HT-29 (cell line): ENCODE measurements around the gene PPIP5K2. TPM values are rescaled to one million over a fixed set of nuclear protein-coding genes. Genes with fewer than 3 reads are reported as not detected.
"Not testable (repeated sequence)": the region's sequence is repeated elsewhere in the genome, so short reads cannot be mapped to it uniquely, and the experiment has no call there.

ENCODE experiments used
- DNase-seq: peaks from one replicate; pipeline ENCODE4 v3.0.0-alpha.2; 2015; ENCODE audit warnings: low spot score
- total RNA-seq: library from RNA; depleted of rRNA; stranded (reverse); fragments of >200 nt; shearing (Covaris generic); gene quantifications from 2 replicates; pipeline ENCODE4 v1.2.3, GENCODE V29; 2014

The PPIP5K2 gene
- total RNA-seq, 1 experiment from 2014 or later, result 11.0 TPM

DNA sequence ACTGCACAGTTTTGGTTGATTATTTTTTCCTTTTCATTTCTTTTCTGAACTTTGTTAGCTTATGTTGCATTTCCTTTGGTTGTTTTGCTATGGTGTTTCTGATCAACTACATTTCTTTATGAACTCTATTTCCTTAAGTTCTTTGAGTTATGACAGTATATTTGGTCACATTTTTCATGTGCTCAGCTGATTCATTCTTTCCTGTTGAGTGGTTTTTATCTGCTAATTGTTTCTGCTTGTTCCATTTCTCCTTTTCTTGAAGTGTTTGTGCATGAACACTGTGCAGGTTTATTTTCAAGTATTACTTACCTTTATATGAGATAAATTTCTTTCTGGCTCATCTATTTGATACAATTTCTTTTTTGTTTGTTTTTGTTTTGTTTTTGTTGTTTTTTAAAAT is 87.6 kb downstream of the PPIP5K2 start:
- no peak for DNase-seq

DNA sequence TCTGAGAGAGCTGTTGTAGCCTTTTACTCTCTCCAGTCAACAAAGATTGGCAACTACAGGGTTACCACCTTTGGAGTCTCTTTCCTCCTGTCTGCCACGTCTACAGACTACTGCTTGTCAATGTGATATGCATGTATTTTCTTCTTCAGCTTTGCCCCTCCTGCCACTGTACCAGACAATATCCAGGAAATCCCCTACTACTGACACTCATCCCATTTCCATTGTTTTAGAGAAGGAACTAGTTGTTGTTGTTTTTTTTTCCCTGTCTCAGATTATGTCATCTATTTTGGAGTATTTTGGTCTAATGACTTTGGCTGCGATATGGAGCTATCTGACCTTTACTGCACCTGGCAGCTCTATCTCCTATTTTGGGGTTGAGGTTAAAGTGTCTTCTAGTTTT is 88.4 kb downstream of the PPIP5K2 start:
- no peak for DNase-seq

DNA sequence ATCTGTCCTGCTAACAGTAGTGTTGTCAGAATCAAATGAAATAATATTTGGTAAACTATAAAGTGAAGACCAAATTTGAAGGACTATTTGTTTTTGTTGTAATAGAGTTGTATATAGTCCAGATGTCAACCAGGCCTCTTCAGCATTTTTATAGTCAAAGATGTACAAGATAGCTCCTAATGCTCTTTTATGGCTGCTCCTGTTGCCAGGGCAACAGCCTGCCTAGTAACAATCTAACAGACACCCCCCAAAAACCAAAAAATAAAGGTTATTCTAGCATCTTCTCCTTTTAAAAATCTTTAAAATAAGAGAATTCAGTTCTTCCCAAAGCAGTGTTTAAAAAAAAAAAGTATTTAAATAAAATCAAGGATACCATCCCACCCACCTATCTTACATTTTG is 89.0 kb downstream of the PPIP5K2 start:
- no peak for DNase-seq

DNA sequence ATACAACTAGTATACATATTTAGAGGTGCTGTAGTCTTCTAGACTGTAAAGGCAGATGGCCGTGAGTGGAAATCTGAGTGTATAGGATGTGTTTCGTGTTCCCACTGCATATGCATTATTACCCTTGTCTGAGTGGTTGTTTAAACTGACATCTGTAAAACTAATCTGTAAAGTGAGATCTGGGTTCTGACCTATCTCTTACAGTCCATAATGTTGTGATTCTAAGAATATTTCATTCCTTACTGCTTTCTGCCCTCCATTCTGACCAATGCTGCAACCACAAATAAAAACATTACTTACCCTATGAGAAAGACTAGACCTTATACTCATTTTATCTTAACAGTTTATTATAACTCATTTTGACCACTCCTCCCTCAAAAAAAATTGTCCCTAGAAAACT is 90.9 kb downstream of the PPIP5K2 start:
- no peak for DNase-seq

DNA sequence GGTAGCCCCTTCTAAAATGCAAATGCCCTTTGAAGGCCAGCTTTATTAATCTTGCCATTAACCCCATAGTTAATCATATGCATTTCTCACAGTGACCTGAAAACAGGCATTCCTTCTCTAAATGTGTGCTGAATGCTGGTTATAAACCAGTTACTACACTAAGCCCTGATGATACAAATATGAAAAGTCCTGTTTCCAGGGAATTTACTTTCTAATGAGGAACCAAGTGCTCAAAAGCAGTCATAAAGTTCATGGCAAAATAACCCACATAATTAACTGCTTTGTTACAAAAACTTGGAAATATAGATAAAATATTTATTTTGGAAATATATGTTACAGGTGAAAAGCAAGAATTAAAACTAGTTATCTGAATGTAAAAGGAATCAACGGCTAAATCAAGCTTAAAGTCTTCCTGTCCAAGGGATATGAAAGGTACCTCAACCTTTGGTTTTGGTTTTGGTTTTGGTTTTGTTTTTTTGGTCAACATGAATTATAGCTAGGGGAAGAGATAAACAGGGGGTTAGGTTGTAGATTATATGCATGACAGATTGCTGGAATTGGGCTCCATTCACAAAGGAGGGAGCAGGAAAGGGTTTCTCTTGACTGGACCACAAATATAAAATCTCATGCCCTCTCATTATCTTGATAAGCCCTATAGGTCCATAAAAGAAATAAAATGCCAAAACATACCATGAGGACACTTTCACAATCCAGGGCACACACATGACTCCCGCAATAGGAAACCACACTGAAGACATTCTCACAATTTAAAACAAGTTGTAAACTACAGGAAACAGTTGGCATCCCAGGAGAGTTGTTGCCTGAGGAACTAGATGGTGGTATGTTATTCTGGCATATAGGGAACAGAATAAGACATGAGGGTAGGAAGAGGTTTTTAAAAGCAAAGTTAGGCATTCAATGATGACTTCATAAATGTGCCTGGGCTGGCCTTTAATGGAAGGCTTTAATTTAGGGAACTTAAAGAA is 91.8 kb downstream of the PPIP5K2 start:
- DNase-seq, result no peak

DNA sequence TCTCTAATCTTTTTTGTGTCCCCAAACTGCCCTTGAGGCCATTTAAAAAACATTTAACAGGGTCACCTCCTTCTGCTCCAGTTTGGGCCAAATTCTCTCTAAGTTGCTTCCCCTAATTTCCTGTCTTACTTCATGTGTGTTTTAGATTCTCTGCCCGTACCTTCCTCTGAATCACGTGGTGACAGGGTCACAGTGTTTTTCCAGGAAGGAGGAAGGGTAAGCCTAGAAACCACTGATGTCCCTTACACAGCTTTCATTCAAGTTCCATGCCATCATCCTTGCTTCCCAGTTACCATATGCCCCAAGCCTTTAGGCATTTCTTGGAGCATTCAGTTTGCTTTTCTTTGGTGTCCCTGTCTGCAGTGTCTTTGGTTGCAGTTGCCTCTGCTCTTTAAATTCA is 96.0 kb downstream of the PPIP5K2 start:
- no peak for DNase-seq

DNA sequence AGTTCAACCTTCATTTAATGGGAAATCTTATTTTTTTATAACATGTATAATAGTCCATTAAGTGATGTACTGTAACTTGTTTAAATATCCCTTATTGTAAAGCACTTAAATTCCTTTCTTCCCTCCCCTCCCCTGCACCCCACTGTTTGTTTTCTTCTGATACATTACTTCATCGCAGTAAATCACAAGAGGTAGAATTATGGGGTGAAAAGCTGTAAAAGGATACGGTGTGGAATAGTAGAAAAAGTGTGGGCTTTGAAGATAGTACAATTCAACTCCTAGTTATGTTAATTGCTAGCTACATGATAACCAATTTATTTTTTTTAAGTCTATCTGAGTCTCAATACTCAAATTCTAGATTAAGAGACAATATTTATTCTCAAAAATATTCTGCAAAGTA is 96.6 kb downstream of the PPIP5K2 start:
- DNase-seq, result no peak

DNA sequence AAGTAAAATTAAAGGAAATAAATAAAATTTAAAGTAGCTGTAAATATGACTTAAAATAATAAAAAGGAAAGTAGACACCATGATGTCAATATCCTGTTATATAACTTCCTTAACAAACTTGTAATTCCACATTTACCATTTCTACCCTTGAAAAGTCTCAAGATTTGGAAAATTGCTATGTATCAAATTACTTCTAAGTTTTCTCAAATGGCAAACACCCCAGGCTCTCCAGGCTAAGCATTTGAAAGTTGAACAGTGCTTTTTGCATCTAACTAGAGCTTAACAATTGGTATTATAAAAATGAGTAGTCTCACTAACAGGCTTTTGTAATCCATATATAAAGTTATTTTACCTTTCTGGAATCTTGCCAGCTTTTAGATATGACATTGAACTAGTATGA is 97.0 kb downstream of the PPIP5K2 start:
- no peak for DNase-seq

DNA sequence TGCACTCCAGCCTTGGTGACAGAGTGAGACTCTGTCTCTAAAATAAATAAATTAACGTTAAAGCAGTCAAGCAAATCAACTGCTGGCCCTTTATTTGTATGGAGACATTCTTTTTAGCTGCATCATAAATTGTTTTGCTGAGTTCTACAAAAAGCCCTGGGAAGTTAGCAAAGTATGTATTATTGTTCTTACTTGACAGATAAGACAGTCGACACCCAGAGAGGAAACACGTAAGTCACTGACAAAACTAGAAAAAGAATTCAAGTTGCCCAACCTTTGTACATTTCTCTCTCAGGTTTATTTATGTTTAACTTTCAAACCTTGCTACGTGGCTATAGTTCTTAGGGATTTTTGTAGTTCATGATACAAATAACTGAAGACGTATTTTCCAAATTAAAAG is 98.1 kb downstream of the PPIP5K2 start:
- DNase-seq, result no peak

DNA sequence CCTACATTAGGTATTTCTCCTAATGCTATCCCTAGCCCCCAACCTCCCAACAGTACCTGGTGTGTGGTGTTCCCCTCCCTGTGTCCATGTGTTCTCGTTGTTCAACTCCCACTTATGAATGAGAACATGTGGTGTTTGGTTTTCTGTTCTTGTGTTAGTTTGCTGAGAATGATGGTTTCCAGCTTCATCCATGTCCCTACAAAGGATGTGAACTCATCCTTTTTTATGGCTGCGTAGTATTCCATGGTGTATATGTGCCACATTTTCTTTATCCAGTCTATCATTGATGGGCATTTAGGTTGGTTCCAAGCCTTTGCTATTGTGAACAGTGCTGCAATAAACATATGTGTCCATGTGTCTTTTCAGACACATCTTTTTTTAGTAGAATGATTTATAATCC is 99.0 kb downstream of the PPIP5K2 start:
- not testable (repeated sequence) for DNase-seq

DNA sequence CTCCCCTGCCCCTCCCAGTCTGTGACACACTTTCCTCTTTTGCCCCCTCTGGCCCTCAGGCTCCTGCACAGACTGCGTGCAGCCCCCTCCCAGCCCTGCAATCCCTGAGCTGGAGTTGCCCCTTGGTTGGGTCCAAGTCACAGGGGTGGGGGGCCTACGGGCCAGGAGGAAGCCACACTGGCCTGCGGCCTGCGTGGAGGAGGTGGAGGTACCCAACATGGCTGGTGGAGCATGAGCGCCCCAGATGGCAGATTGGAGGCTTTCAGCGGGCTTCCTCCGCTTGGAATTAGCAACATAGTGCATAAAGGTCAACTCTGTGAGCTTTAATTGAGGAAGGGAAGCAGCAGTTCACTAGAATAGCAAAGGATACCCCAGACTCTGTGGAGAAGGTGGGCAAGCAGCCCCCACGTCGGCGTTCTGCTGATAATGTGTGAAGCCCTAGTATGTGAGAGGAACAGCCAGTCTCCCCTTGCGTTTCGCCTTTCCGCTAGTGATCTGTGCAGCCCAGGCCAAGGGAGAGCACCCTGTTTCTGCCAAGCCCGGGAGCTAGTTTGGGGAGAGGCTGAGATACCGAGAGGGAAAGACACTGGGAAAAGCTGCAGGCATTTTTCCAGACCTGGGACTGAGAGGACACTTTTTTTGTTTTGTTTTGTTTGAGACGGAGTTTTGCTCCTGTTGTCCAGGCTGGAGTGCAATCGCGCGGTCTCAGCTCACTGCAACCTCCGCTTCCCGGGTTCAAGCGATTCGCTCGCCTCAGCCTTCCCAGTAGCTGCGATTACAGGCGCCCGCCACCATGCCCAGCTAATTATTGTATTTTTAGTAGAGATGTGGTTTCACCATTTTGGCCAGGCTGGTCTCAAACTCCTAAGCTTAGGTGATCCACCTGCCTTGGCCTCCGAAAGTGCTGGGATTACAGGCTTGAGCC is 103.2 kb downstream of the PPIP5K2 start:
- no peak for DNase-seq

DNA sequence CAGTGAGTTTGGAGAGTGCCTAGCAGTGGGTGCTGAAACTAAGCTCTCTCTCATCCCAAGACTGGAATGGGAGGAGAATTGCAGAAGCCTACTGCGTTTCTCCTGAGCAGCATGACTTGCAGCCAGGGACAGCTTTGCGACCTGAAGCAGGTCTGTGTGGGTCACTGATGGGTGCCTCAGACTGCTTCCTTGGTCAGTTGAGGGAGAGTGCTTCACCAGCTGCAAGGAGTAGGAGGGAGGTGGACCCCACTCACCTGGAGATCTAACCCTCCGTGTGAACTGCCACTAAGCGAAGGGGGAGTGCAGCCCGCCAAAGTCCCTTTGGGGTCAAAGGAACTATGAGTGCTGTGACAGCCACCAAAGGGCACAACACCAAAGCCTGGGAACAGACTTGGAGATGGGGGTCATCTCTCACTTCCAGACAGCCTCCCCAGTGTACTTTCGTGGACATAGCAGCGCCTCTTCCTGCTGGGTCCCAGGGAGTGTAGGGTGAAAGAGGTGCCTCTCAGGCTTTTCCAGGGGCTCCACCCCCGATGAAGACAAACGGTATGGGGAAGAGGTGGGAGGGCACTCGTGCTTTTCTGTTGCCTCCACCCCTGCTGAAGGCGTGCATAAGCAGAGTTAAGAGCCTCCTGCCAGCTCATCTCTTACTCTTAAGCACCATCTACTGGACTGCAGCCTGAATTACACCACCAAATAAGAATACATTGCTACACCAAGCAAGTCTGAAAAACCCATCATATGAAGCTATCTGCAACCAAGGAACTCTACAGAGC is 104.2 kb downstream of the PPIP5K2 start:
- DNase-seq, result peak; percentile 72

DNA sequence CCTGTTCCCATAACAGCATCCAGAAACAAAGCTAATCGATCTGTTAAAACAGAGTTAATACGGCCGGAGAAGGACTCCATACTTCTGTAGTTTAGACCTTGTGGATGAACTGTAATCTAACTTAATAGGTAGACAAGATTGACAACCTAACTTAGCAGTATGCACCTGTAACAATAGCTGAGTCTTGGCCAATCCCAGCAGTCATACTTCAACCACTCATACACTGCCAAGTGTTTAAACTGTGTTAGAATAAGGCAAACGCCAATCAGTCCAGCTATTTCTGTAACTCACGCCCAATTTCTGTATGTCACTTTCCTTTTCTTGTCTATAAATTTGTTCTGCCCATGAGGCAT is 104.8 kb downstream of the PPIP5K2 start:
- DNase-seq, result no peak

DNA sequence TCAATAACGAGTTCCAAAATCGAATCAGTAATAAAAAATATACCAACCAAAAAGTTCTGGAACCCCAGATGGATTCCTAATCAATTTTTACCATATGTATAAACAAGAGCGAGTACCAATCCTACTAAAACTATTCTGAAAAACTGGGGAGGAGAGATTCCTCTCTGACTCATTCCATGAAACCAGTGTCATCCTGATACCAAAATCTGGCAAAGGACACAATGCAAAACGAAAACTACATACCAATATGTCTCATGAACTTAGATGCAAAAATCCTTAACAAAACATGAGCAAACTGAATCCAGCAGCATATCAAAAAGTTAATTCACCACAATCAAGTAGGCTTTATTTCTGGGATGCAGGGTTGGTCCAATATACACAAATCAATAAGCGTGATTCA is 108.0 kb downstream of the PPIP5K2 start:
- DNase-seq, result no peak

DNA sequence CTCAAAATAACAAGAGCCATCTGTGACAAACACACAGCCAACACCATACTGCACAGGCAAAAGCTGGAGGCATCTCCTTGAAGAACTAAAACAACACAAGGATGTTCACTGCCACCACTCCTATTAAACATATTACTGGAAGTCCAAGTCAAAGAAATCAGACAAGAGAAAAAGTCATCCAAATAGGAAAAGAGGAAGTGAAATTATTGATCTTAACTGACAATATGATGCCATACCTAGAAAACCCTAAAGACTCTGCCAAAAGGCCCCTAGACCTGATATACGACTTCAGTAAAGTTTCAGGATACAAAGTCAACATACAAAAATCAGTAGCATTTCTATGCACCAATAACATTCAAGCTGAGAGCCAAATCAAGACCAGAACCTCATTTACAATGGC is 108.5 kb downstream of the PPIP5K2 start:
- no peak for DNase-seq

DNA sequence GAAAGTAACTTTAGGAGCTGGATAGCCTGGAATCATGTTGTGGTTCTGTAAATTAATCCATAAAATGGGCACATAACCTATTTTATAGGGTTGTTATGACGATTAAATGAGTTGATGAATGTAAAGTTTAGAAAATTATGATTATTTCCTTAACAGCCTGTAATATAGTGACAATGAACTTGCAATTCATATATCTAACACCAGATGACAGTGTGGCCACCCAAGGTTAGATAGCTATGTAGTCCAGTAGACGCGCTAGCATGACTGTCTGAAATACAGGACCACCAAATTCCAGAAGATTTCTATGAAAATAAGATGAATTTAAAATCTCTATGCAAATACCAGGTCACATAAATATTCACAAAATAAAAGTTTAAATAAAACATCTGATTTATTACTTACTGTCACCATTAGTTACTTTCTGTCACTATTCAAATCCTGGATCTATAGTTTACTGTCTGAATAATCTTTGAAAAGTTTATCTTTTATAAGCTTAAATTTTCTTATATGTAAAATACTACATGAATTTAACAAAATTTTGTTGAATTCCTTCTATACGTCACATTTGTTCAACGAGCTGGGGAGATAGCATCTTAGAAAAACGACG is 112.4 kb downstream of the PPIP5K2 start:
- peak; percentile 59 for DNase-seq

DNA sequence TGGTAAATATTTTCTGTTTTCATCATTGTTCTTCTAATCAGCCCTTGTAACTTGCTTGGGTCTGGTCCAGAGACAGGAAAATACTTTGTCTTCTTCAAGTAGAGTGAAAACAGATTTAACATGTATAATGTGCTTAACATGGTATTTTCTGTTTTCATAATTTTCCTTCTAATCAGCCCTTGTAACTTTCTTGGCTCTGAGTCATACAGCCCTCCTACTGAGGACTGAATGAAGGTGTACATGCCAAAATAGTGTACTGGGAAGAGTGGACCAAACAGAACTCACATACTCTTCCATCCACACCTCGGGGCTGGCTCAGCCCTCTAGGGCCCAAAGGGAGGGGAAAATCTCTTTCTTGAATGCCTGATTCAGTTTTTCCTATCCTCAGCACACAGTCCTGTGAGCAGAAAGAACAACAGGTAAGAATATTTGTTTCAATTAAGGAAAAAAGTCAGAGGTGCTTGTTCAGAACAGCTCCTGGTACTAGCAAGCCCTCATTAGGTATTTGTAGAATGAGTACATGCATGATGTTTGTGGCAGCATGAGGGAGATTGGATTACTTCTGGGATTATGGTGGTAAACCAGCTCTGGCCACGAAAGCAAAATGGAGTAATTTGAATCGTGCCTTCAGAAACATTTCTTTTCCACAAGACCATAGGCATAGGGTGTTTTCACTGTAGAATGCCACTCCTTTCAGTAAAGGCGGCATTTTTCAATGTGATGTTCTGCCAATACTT is 114.3 kb downstream of the PPIP5K2 start:
- no peak for DNase-seq

DNA sequence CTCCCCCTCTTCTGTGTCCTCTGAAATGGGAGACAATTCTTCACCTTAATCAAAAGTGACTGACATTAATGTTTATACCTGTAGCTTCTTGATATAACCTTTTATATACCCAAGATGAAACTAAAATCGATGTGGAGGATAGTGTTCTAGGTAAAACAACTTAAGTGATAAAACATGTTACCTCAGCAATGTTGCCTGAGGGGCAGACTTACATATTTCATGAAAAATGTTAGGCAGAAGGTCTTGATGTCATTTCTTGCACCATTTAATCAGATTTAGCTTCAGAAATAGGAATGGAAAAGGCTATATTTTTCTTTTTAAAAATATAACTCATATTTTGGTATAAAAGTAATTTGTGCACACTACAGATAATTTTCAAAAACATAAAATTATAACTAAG is 115.8 kb downstream of the PPIP5K2 start:
- no peak for DNase-seq

DNA sequence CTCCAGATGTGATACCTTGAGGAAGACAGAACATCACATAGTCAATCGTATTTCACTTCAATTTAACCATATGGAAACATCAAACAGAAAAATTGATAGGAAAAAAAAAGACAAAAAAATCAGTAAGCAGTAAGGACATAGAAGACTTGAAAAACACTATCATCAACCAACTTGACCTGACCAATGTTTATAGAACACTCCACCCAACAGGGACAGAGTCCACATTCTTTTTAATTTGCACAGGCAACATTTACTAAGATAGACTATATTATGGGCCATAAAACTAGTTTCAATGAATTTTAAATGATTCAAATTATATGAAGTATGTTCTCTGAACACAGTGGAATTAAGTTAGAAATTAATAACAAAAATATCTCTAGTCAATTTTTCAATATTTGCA is 117.7 kb downstream of the PPIP5K2 start:
- no peak for DNase-seq

DNA sequence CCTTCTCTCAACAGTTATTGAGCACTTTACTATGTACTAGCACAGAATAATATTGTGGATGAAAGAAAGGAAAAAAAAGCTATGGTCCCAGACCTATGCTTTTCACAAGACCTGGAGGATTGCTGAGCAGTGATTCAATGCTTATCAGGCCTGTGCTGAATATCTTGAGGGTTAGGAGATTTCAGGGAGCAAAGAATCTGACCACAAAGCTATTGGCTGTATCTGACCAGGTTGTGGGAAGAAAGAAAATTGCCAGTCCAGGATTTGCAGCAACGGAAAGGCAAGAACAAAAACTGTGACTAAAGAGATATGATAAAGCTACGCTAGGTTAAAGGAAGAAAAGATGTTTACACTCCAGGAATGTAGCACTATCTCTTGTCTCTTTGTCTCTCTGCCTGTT is 123.6 kb downstream of the PPIP5K2 start:
- DNase-seq, result no peak

DNA sequence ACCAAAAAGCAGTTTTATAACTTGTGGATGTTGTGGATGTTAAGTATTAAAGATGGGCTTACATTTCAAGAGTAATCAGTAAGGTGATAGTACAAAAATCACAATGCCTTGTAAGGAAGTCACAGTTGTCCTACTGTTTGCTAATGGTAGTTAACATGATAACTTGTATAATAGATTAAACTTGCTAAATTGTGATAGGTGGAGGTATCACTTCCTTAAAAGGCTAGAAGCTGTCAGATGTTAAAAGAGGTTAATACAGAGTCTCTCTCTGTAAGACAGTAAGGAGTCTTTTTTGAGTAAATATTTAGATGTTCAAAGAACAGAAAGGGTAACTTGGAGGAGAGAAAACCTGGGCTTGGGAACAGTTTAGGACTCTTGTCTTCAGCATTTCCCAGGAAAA is 124.3 kb downstream of the PPIP5K2 start:
- no peak for DNase-seq
